OCI-LY3 (cell line): ENCODE results near the gene MRTFA.

Source experiments
- H2AFZ ChIP-seq: fragments of 200-600, 300-600 bp; shearing (Covaris generic); 2 replicates; pipeline ENCODE4 v1.6.0; 2014; ENCODE audit warnings: antibody characterized with exemption, low read depth, low read length
- H3K27ac ChIP-seq: fragments of 200-600, 300-600 bp; sonication (generic); 2 replicates; pipeline ENCODE4 v1.5.1; 2014; ENCODE audit warnings: mild to moderate bottlenecking, low read length, moderate library complexity, mixed read lengths
- H3K27me3 ChIP-seq: fragments of 200-600, 300-600 bp; sonication (generic); 2 replicates; pipeline ENCODE4 v1.6.1; 2014; ENCODE audit warnings: low read depth, low read length, mixed read lengths
- H3K36me3 ChIP-seq: fragments of 200-600, 300-600 bp; sonication (generic); replicated peaks from 2 replicates; pipeline ENCODE3; 2014; ENCODE audit warnings: low read depth, low read length, mixed read lengths
- H3K4me1 ChIP-seq: fragments of 300-600, 200-600 bp; sonication (generic); 2 replicates; pipeline ENCODE4 v1.6.1; 2014; ENCODE audit warnings: low read length, mixed read lengths
- H3K4me2 ChIP-seq: fragments of 200-600, 300-600 bp; sonication (generic); 2 replicates; pipeline ENCODE4 v1.6.1; 2014; ENCODE audit warnings: low read length, mixed read lengths
- H3K4me3 ChIP-seq: fragments of 300-600, 200-600 bp; sonication (generic); 2 replicates; pipeline ENCODE4 v1.5.1; 2014; ENCODE audit warnings: antibody characterized with exemption, mild to moderate bottlenecking, low read length, moderate library complexity
- H3K79me2 ChIP-seq: fragments of 300-600, 200-600 bp; shearing (Covaris generic); 2 replicates; pipeline ENCODE4 v1.6.1; 2014; ENCODE audit warnings: mild to moderate bottlenecking, low read length, mixed read lengths
- H3K9ac ChIP-seq: fragments of 300-600, 200-600 bp; shearing (Covaris generic); 2 replicates; pipeline ENCODE4 v1.6.0; 2014; ENCODE audit warnings: mild to moderate bottlenecking, low read length, moderate library complexity
- H3K9me3 ChIP-seq: fragments of 200-600, 300-600 bp; shearing (Covaris generic); 2 replicates; pipeline ENCODE4 v1.6.1; 2014; ENCODE audit warnings: low read length, mixed read lengths; ENCODE audit not compliant: insufficient read depth
- H4K20me1 ChIP-seq: fragments of 200-600, 300-600 bp; sonication (generic); 2 replicates; pipeline ENCODE4 v1.6.1; 2016; ENCODE audit warnings: low read length, mixed read lengths; ENCODE audit not compliant: insufficient read depth
- EZH2phosphoT487 ChIP-seq: fragments of 200-600 bp; shearing (Covaris generic); IDR thresholded peaks from 2 replicates; pipeline ENCODE4 v1.6.1; 2018; ENCODE audit warnings: antibody characterized with exemption, mixed run types, low read depth
- TF ChIP-seq, protein P1 (sequence below): fragments of 200-600, 300-600 bp; sonication (generic); IDR thresholded peaks from 2 replicates; pipeline ENCODE4 v1.5.1; 2014; ENCODE audit warnings: antibody characterized with exemption, low read length, low read depth

MRTFA gene

GRCh38 chr22:40428796-40429195 lies 207.7 kb downstream of the MRTFA start:
- peaks cover 8% of the 10 kb centered on the region for H3K4me1 ChIP-seq
- peaks cover 5% of the 10 kb centered on the region; the same call in 1 of the 2 replicates for H3K79me2 ChIP-seq
- H3K27ac ChIP-seq = no peak overlapping the region

GRCh38 chr22:40426594-40427333 lies 209.8 kb downstream of the MRTFA start:
- H3K4me2 ChIP-seq = no peak overlapping the region
- no peak overlapping the region for H3K27ac ChIP-seq
- no peaks in the 10 kb centered on the region; the same call in 1 of the 2 replicates for H3K4me1 ChIP-seq
- no peak overlapping the region for H2AFZ ChIP-seq
- no peak overlapping the region for H3K9ac ChIP-seq
- H3K36me3 ChIP-seq = peaks cover 54% of the 10 kb centered on the region
- no peak overlapping the region for H3K4me3 ChIP-seq
- H3K9me3 ChIP-seq = no peaks in the 10 kb centered on the region
- H4K20me1 ChIP-seq = peaks cover 5% of the 10 kb centered on the region; the same call in 1 of the 2 replicates
- no peak for TF ChIP-seq EZH2phosphoT487
- TF ChIP-seq, protein P1, sequence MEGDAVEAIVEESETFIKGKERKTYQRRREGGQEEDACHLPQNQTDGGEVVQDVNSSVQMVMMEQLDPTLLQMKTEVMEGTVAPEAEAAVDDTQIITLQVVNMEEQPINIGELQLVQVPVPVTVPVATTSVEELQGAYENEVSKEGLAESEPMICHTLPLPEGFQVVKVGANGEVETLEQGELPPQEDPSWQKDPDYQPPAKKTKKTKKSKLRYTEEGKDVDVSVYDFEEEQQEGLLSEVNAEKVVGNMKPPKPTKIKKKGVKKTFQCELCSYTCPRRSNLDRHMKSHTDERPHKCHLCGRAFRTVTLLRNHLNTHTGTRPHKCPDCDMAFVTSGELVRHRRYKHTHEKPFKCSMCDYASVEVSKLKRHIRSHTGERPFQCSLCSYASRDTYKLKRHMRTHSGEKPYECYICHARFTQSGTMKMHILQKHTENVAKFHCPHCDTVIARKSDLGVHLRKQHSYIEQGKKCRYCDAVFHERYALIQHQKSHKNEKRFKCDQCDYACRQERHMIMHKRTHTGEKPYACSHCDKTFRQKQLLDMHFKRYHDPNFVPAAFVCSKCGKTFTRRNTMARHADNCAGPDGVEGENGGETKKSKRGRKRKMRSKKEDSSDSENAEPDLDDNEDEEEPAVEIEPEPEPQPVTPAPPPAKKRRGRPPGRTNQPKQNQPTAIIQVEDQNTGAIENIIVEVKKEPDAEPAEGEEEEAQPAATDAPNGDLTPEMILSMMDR = no peak
- no peaks in the 10 kb centered on the region for H3K79me2 ChIP-seq
- H3K27me3 ChIP-seq = no peaks in the 10 kb centered on the region

More at GRCh38 chr22:40428796-40429195, 207.7 kb downstream of the MRTFA start:
- Histone ChIP-seq H3K9ac (no peak overlapping the region), H3K4me2 (no peak overlapping the region), H3K27me3 (no peaks in the 10 kb centered on the region), H3K4me3 (no peak overlapping the region), H3K36me3 (peaks cover 55% of the 10 kb centered on the region), H2AFZ (no peak overlapping the region), H3K9me3 (no peaks in the 10 kb centered on the region), H4K20me1 (peaks cover 5% of the 10 kb centered on the region; the same call in 1 of the 2 replicates)
- TF ChIP-seq EZH2phosphoT487 = no peak
- TF ChIP-seq, protein P1 = no peak

DNA sequence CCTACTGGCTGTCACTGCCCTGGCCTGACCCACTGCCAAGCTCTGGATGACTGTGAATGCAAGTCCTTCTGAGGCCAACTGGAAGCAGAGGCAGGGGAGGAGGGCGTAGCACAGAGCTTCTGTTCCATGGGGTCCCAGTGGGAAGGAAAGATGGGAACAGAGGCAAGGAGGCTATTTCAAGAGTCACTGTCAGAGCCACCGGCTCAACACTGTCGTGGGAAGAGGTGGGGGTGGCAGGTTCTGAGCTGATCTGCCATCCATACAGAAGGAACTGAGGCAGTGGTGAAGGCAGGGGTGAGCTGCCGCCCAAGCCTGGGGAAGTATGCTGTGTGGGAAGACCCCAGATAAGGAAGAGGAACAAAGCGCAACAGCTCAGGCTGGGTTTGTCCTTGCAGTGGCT lies 211.4 kb downstream of the MRTFA start:
- H3K36me3 ChIP-seq = peaks cover 59% of the 10 kb centered on the region
- H2AFZ ChIP-seq = no peak overlapping the region
- peaks cover 5% of the 10 kb centered on the region; the same call in 1 of the 2 replicates for H4K20me1 ChIP-seq

More for the DNA sequence above, 211.4 kb downstream of the MRTFA start:
- H3K79me2 ChIP-seq = no peaks in the 10 kb centered on the region
- no peak overlapping the region for H3K9ac ChIP-seq
- no peak for TF ChIP-seq EZH2phosphoT487
- TF ChIP-seq, protein P1 = no peak
- H3K27me3 ChIP-seq = no peaks in the 10 kb centered on the region
- no peak overlapping the region for H3K27ac ChIP-seq
- no peaks in the 10 kb centered on the region for H3K9me3 ChIP-seq
- H3K4me2 ChIP-seq = no peak overlapping the region
- H3K4me1 ChIP-seq = no peaks in the 10 kb centered on the region; the same call in 1 of the 2 replicates
- H3K4me3 ChIP-seq = no peak overlapping the region
